ENCODE data around the gene ZNF700. TPM values are rescaled to one million over a fixed set of nuclear protein-coding genes. Genes with fewer than 3 reads are reported as not detected.

The ZNF700 gene
- polyA plus RNA-seq, 1 donor (not counting 4 experiments of a cell fraction or from before 2014, with no cell fraction given), result 8.5 TPM

DNA sequence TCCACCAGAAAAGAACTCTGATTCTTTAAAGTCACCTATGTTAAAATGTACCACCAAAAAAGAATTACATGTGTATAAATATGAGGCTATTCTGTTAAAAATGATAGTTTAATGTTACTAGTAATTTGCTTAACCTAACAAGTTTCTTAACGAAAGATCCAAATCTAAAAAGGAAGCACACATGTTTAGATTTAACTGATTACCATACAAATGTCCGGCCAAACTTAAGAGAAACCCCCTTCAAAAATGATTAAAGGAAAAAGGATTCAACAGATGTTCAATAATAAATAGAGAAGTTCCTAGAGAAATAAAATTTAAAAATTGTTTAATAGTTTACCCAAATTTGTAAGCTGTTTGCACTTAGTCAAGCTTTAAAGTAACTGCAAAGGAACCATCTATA lies 42.3 kb upstream of the ZNF700 start:
- Histone ChIP-seq H3K27ac (ENCODE audit: control insufficient read depth, insufficient read depth, low read length) (no peak overlapping the region), H3K27me3 (ENCODE audit: control insufficient read depth, extremely low read depth, insufficient read depth, low read length) (no peaks in the 10 kb centered on the region), H3K9me1 (ENCODE audit: control insufficient read depth, extremely low read depth, insufficient read depth, low read length) (no peaks in the 10 kb centered on the region), H3K4me2 (ENCODE audit: control insufficient read depth, extremely low read depth, insufficient read depth, low read depth, low read length) (no peak overlapping the region), H4K20me1 (ENCODE audit: control insufficient read depth, extremely low read depth, insufficient read depth, low read length) (no peaks in the 10 kb centered on the region), H3K4me3 (ENCODE audit: control insufficient read depth in 2 of 3, extremely low read depth in 1 of 3, insufficient read depth in 2 of 3, low read depth in 1 of 3, low read length in 3 of 3) (no peak overlapping the region), H3K9me3 (ENCODE audit: control insufficient read depth, low read depth, low read length) (no peaks in the 10 kb centered on the region), H3K79me2 (ENCODE audit: control insufficient read depth, insufficient read depth, low read length) (no peaks in the 10 kb centered on the region), H3K4me1 (ENCODE audit: control insufficient read depth, extremely low read depth, insufficient read depth, low read length) (no peaks in the 10 kb centered on the region), H3K36me3 (ENCODE audit: control insufficient read depth in 2 of 2, extremely low read depth in 1 of 2, insufficient read depth in 2 of 2, low read length in 2 of 2) (no peaks in the 10 kb centered on the region), H3K9ac (ENCODE audit: control insufficient read depth, extremely low read depth, insufficient read depth, low read length) (no peak overlapping the region), H2AFZ (ENCODE audit: control insufficient read depth, low read length) (no peak overlapping the region)
- TF ChIP-seq, protein P1, sequence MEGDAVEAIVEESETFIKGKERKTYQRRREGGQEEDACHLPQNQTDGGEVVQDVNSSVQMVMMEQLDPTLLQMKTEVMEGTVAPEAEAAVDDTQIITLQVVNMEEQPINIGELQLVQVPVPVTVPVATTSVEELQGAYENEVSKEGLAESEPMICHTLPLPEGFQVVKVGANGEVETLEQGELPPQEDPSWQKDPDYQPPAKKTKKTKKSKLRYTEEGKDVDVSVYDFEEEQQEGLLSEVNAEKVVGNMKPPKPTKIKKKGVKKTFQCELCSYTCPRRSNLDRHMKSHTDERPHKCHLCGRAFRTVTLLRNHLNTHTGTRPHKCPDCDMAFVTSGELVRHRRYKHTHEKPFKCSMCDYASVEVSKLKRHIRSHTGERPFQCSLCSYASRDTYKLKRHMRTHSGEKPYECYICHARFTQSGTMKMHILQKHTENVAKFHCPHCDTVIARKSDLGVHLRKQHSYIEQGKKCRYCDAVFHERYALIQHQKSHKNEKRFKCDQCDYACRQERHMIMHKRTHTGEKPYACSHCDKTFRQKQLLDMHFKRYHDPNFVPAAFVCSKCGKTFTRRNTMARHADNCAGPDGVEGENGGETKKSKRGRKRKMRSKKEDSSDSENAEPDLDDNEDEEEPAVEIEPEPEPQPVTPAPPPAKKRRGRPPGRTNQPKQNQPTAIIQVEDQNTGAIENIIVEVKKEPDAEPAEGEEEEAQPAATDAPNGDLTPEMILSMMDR (optimal IDR thresholded peaks at IDR 0.05 in 1 of 3, IDR thresholded peaks at IDR 0.05 in 1 of 3, conservative IDR thresholded peaks at IDR 0.05 in 1 of 3; ENCODE audit: extremely low read depth in 1 of 3, insufficient read depth in 2 of 3, low read length in 3 of 3), result no peak
- no peak for TF ChIP-seq EZH2 (IDR thresholded peaks at IDR 0.05; ENCODE audit: low read length)
- dilution Hi-C loops (cut with MboI; ENCODE audit: extremely low pct_ligation_motif_present, low sequenced_read_pairs), result loop anchor here (5.0 kb wide), 1 partner anchor 35 kb away; the partner anchor contains the start of gene ZNF439
- FAIRE-seq (no peak), DNase-seq (ENCODE audit: low read depth, low spot score) (no peak)

- H3K9me3 ChIP-seq (ENCODE audit: control insufficient read depth, low read depth, low read length), result no peaks in the 10 kb centered on the region
- dilution Hi-C loops (cut with MboI; ENCODE audit: extremely low pct_ligation_motif_present, low sequenced_read_pairs), result no loop called here
- no peaks in the 10 kb centered on the region for H3K4me1 ChIP-seq (ENCODE audit: control insufficient read depth, extremely low read depth, insufficient read depth, low read length)
- H3K79me2 ChIP-seq (ENCODE audit: control insufficient read depth, insufficient read depth, low read length), result no peaks in the 10 kb centered on the region
- peak overlapping the region; percentile 85 for H3K4me2 ChIP-seq (ENCODE audit: control insufficient read depth, extremely low read depth, insufficient read depth, low read depth, low read length)
- H3K36me3 ChIP-seq (ENCODE audit: control insufficient read depth in 2 of 2, extremely low read depth in 1 of 2, insufficient read depth in 2 of 2, low read length in 2 of 2), result no peaks in the 10 kb centered on the region
- no peak for DNase-seq (ENCODE audit: low read depth, low spot score)
- peak overlapping the region in 1 of 3 experiments; percentile 66 for H3K4me3 ChIP-seq (ENCODE audit: control insufficient read depth in 2 of 3, extremely low read depth in 1 of 3, insufficient read depth in 2 of 3, low read depth in 1 of 3, low read length in 3 of 3)
- H2AFZ ChIP-seq (ENCODE audit: control insufficient read depth, low read length), result peak overlapping the region; percentile 90
- H3K27me3 ChIP-seq (ENCODE audit: control insufficient read depth, extremely low read depth, insufficient read depth, low read length), result no peaks in the 10 kb centered on the region
- no peak for FAIRE-seq
- H3K9me1 ChIP-seq (ENCODE audit: control insufficient read depth, extremely low read depth, insufficient read depth, low read length), result no peaks in the 10 kb centered on the region
- H3K27ac ChIP-seq (ENCODE audit: control insufficient read depth, insufficient read depth, low read length), result no peak overlapping the region
- H4K20me1 ChIP-seq (ENCODE audit: control insufficient read depth, extremely low read depth, insufficient read depth, low read length), result no peaks in the 10 kb centered on the region
- H3K9ac ChIP-seq (ENCODE audit: control insufficient read depth, extremely low read depth, insufficient read depth, low read length), result no peak overlapping the region
- no peak for TF ChIP-seq EZH2 (IDR thresholded peaks at IDR 0.05; ENCODE audit: low read length)
- TF ChIP-seq, protein P1 (optimal IDR thresholded peaks at IDR 0.05 in 1 of 3, IDR thresholded peaks at IDR 0.05 in 1 of 3, conservative IDR thresholded peaks at IDR 0.05 in 1 of 3; ENCODE audit: extremely low read depth in 1 of 3, insufficient read depth in 2 of 3, low read length in 3 of 3), result no peak
These were observed 37.7 kb upstream of the ZNF700 start for GRCh38 chr19:11887234-11887610.
